ENCODE measurements around the gene FAM184A. TPM values are rescaled to one million over a fixed set of nuclear protein-coding genes. Genes with fewer than 3 reads are reported as not detected.

FAM184A gene
- total and polyA plus RNA-seq, 2 of the 13 experiments (the other 11 are each of a cell fraction or from before 2014, with no cell fraction given): 7.0 to 18.0 TPM

GRCh38 chr6:119024111-119024510, 54.4 kb downstream of the FAM184A start (continued):
- TF ChIP-seq SIN3A (IDR thresholded peaks at IDR 0.05; ENCODE audit: borderline replicate concordance, low read depth, low read length) (no peak), AGO1 (IDR thresholded peaks at IDR 0.05; ENCODE audit: low read depth, low read length, poor library complexity, severe bottlenecking) (no peak), ZNF367 (CRISPR knock-in tag; IDR thresholded peaks at IDR 0.05; ENCODE audit: borderline replicate concordance) (no peak), ZFYVE20 (CRISPR knock-in tag; IDR thresholded peaks at IDR 0.05; ENCODE audit: borderline replicate concordance, low read depth) (no peak), THRA (CRISPR knock-in tag; IDR thresholded peaks at IDR 0.05; ENCODE audit: borderline replicate concordance) (no peak), ZNF703 (CRISPR knock-in tag; IDR thresholded peaks at IDR 0.05; ENCODE audit: borderline replicate concordance) (no peak)
- TF ChIP-seq, protein P1, sequence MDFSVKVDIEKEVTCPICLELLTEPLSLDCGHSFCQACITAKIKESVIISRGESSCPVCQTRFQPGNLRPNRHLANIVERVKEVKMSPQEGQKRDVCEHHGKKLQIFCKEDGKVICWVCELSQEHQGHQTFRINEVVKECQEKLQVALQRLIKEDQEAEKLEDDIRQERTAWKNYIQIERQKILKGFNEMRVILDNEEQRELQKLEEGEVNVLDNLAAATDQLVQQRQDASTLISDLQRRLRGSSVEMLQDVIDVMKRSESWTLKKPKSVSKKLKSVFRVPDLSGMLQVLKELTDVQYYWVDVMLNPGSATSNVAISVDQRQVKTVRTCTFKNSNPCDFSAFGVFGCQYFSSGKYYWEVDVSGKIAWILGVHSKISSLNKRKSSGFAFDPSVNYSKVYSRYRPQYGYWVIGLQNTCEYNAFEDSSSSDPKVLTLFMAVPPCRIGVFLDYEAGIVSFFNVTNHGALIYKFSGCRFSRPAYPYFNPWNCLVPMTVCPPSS (IDR thresholded peaks at IDR 0.05): no peak

DNA sequence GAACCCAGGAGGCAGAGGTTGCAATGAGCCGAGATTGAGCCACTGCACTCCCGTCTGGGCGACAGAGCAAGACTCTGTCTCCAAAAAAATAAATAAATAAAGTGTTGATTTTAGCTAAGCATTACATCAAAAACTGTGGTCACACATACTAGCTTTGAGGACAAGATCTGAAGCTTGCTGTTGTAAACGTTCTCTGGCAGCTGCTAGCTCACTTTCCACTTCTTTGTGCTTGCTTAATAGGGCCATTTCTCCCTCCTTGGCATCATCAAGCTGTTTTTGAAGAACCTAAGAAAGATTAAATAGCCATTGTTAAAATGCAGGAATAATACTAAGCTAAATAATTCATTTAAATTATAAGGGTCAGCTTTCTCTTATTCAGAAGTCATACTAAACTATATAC, 55.7 kb downstream of the FAM184A start:
- 0 out of 5 replicates have a peak, but pooled peaks cover 0 to 3% of the 10 kb centered on the region in 2 experiments for H3K36me3 ChIP-seq (replicated peaks in 1 of 2; ENCODE audit: control insufficient read depth in 1 of 2, insufficient read depth in 2 of 2, low read length in 2 of 2)
- POLR2A ChIA-PET: no interaction called here
- intact Hi-C loops (cut with micrococcal nuclease; ENCODE audit: unreplicated experiment) (no loop called here), in situ Hi-C loops (cut with HindIII; ENCODE audit: extremely low pct_ligation_motif_present, low pct_unique_long_range_greater_than_20kb) (no loop called here)
- CTCF ChIA-PET (ENCODE audit: low intra/inter-chr PET ratio, low total read pairs): no interaction called here
- no peak overlapping the region for H3K9ac ChIP-seq (ENCODE audit: insufficient read depth, low read depth, low read length)
- no peaks in the 10 kb centered on the region for H3K27me3 ChIP-seq (ENCODE audit: control insufficient read depth in 1 of 2, insufficient read depth in 2 of 2, low read length in 2 of 2)
- 73% methylated on average over 4 of the region's 4 CpGs for WGBS (ENCODE audit: low lambda C conversion rate)
- H3K27ac ChIP-seq (ENCODE audit: extremely low read length, insufficient read depth, low read length): no peak overlapping the region
- DNase-seq (ENCODE audit: low spot score): no peak
- no peaks in the 10 kb centered on the region for H3K79me2 ChIP-seq (ENCODE audit: insufficient read depth, low read length)
- H3K4me1 ChIP-seq (ENCODE audit: insufficient read depth, low read length): peaks cover 9% of the 10 kb centered on the region
- H3K4me2 ChIP-seq (ENCODE audit: low read depth, low read length): no peak overlapping the region
- no peak for ATAC-seq
- FAIRE-seq: no peak
- no TSS peak for BruUV-seq (replicated peaks)
- H3K9me3 ChIP-seq (ENCODE audit: low read length): no peaks in the 10 kb centered on the region
- no peak overlapping the region for H3K4me3 ChIP-seq (replicated peaks in 1 of 3; ENCODE audit: insufficient read depth in 1 of 3, low read depth in 2 of 3, low read length in 3 of 3)
- no peak overlapping the region for H2AFZ ChIP-seq (ENCODE audit: low read length)
- H4K20me1 ChIP-seq (ENCODE audit: insufficient read depth, low read length): no peaks in the 10 kb centered on the region
- TF ChIP-seq THAP11 (CRISPR knock-in tag; IDR thresholded peaks at IDR 0.05) (no peak), DRAP1 (CRISPR knock-in tag; IDR thresholded peaks at IDR 0.05) (no peak), ZNF430 (CRISPR knock-in tag; IDR thresholded peaks at IDR 0.05) (no peak), NFATC3 (CRISPR knock-in tag; IDR thresholded peaks at IDR 0.05) (no peak), ZNF883 (CRISPR knock-in tag; IDR thresholded peaks at IDR 0.05; ENCODE audit: not compliant biosample characterization) (no peak), RFXAP (CRISPR knock-in tag; IDR thresholded peaks at IDR 0.05; ENCODE audit: borderline replicate concordance) (no peak), RBFOX2 (IDR thresholded peaks at IDR 0.05; ENCODE audit: low read depth, low read length) (no peak), ZNF672 (CRISPR knock-in tag; IDR thresholded peaks at IDR 0.05) (no peak), ZEB1 (IDR thresholded peaks at IDR 0.05; ENCODE audit: insufficient replicate concordance, low read depth) (no peak), PCBP1 (IDR thresholded peaks at IDR 0.05; ENCODE audit: borderline replicate concordance, low read depth, low read length) (no peak), KLF9 (CRISPR knock-in tag; IDR thresholded peaks at IDR 0.05; ENCODE audit: low read depth) (no peak)
- TF ChIP-seq, protein P2, sequence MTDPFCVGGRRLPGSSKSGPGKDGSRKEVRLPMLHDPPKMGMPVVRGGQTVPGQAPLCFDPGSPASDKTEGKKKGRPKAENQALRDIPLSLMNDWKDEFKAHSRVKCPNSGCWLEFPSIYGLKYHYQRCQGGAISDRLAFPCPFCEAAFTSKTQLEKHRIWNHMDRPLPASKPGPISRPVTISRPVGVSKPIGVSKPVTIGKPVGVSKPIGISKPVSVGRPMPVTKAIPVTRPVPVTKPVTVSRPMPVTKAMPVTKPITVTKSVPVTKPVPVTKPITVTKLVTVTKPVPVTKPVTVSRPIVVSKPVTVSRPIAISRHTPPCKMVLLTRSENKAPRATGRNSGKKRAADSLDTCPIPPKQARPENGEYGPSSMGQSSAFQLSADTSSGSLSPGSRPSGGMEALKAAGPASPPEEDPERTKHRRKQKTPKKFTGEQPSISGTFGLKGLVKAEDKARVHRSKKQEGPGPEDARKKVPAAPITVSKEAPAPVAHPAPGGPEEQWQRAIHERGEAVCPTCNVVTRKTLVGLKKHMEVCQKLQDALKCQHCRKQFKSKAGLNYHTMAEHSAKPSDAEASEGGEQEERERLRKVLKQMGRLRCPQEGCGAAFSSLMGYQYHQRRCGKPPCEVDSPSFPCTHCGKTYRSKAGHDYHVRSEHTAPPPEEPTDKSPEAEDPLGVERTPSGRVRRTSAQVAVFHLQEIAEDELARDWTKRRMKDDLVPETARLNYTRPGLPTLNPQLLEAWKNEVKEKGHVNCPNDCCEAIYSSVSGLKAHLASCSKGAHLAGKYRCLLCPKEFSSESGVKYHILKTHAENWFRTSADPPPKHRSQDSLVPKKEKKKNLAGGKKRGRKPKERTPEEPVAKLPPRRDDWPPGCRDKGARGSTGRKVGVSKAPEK (CRISPR knock-in tag; IDR thresholded peaks at IDR 0.05; ENCODE audit: borderline replicate concordance): no peak
